Measurements from ENCODE around the gene ATP13A3.

DNA sequence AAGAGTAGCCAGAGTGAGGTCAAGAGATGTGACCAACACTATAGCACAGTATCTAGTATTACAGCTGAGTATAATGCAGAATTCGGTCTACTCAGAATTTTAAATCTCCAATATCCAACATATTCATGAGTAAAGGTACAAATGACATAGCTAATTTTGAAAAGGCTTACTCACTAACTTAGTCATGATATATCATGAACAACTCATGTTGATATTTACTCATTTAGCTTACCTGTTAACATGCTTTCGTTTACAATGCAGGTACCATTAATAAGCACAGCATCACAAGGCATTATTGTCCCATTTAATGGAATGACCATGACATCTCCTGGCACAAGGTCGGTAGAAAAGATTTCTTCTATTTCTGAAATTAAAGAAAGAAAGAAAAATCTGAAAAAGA is 36.9 kb downstream of the ATP13A3 start:
- TF ChIP-seq, protein P1, sequence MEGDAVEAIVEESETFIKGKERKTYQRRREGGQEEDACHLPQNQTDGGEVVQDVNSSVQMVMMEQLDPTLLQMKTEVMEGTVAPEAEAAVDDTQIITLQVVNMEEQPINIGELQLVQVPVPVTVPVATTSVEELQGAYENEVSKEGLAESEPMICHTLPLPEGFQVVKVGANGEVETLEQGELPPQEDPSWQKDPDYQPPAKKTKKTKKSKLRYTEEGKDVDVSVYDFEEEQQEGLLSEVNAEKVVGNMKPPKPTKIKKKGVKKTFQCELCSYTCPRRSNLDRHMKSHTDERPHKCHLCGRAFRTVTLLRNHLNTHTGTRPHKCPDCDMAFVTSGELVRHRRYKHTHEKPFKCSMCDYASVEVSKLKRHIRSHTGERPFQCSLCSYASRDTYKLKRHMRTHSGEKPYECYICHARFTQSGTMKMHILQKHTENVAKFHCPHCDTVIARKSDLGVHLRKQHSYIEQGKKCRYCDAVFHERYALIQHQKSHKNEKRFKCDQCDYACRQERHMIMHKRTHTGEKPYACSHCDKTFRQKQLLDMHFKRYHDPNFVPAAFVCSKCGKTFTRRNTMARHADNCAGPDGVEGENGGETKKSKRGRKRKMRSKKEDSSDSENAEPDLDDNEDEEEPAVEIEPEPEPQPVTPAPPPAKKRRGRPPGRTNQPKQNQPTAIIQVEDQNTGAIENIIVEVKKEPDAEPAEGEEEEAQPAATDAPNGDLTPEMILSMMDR (IDR thresholded peaks at IDR 0.05) = no peak
- TF ChIP-seq POLR2A (IDR thresholded peaks at IDR 0.05) (no peak), EP300 (IDR thresholded peaks at IDR 0.05) (no peak)
